ENCODE data around the gene C7orf25.
"Not testable (repeated sequence)": the region's sequence is repeated elsewhere in the genome, so short reads cannot be mapped to it uniquely, and the experiment has no call there.

The C7orf25 gene

DNA sequence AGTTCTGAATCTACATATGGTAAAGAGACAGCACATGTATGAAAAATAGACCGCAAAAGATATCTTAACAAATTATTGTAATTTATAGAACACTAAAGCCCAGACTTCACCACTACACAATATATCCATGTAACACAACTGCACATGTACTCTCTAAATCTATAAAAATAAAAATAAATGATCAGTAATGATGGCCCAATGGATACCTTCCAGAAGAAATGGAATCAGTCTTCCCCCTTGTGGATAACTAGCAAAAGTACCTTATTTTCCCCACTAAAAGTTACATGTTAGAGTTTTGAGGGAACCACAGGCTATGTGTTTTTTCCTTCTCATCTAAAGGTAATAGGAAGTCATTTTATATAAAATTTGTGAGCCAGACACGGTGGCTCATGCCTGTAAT is 25.7 kb downstream of the C7orf25 start:
- H3K36me3 ChIP-seq (ENCODE audit: control insufficient read depth, low read length): no peaks in the 10 kb centered on the region
- no peaks in the 10 kb centered on the region for H3K27me3 ChIP-seq (ENCODE audit: control insufficient read depth, low read length)
- no peak overlapping the region for H3K27ac ChIP-seq (ENCODE audit: low read depth, low read length)
- H3K4me2 ChIP-seq (ENCODE audit: low read length): no peak overlapping the region
- H3K4me3 ChIP-seq (ENCODE audit: low read length): no peak overlapping the region
- H3K9me3 ChIP-seq (ENCODE audit: control insufficient read depth, insufficient read depth, low read length): no peaks in the 10 kb centered on the region
- no peaks in the 10 kb centered on the region for H4K20me1 ChIP-seq (ENCODE audit: control insufficient read depth, insufficient read depth, low read depth, low read length)
- no peaks in the 10 kb centered on the region for H3K9me2 ChIP-seq (replicated peaks; ENCODE audit: control insufficient read depth, low read length)
- peaks cover 15% of the 10 kb centered on the region for H3F3A ChIP-seq (ENCODE audit: control insufficient read depth, insufficient read depth)
- TF ChIP-seq EZH2phosphoT487 (IDR thresholded peaks at IDR 0.05; ENCODE audit: borderline replicate concordance, low read length): no peak
- peak; percentile 66 for TF ChIP-seq CTCF (IDR thresholded peaks at IDR 0.05; ENCODE audit: low read depth, low read length, poor library complexity, severe bottlenecking)
- H3K4me1 ChIP-seq (ENCODE audit: control insufficient read depth, low read length): peaks cover 73% of the 10 kb centered on the region
- H3K79me2 ChIP-seq (ENCODE audit: control insufficient read depth, low read length): no peaks in the 10 kb centered on the region

- H3K27ac ChIP-seq (ENCODE audit: low read depth, low read length); H3K4me2 ChIP-seq (ENCODE audit: low read length); H3K4me3 ChIP-seq (ENCODE audit: low read length); H4K20me1 ChIP-seq (ENCODE audit: control insufficient read depth, insufficient read depth, low read depth, low read length); H3K79me2 ChIP-seq (ENCODE audit: control insufficient read depth, low read length); H3K9me2 ChIP-seq (replicated peaks; ENCODE audit: control insufficient read depth, low read length); H3K9me3 ChIP-seq (ENCODE audit: control insufficient read depth, insufficient read depth, low read length); H3K36me3 ChIP-seq (ENCODE audit: control insufficient read depth, low read length); H3K27me3 ChIP-seq (ENCODE audit: control insufficient read depth, low read length): not testable (repeated sequence)
- H3K4me1 ChIP-seq (ENCODE audit: control insufficient read depth, low read length): peaks cover 71% of the 10 kb centered on the region
- peaks cover 15% of the 10 kb centered on the region for H3F3A ChIP-seq (ENCODE audit: control insufficient read depth, insufficient read depth)
Measured at GRCh38 chr7:42885183-42885582, 26.7 kb downstream of the C7orf25 start.

GRCh38 chr7:42883950-42884349 is 27.9 kb downstream of the C7orf25 start:
- H3K27ac ChIP-seq (ENCODE audit: low read depth, low read length): 0 out of 2 replicates have a peak overlapping the region, but pooled peaks have one; percentile 15

GRCh38 chr7:42880392-42880791 is 31.5 kb downstream of the C7orf25 start:
- Histone ChIP-seq H3K27ac (ENCODE audit: low read depth, low read length) (no peak overlapping the region), H4K20me1 (ENCODE audit: control insufficient read depth, insufficient read depth, low read depth, low read length) (no peaks in the 10 kb centered on the region), H3F3A (ENCODE audit: control insufficient read depth, insufficient read depth) (no peaks in the 10 kb centered on the region), H3K4me3 (ENCODE audit: low read length) (no peak overlapping the region), H3K4me1 (ENCODE audit: control insufficient read depth, low read length) (peaks cover 26% of the 10 kb centered on the region), H3K4me2 (ENCODE audit: low read length) (no peak overlapping the region), H3K27me3 (ENCODE audit: control insufficient read depth, low read length) (no peaks in the 10 kb centered on the region), H3K9me2 (replicated peaks; ENCODE audit: control insufficient read depth, low read length) (no peaks in the 10 kb centered on the region), H3K79me2 (ENCODE audit: control insufficient read depth, low read length) (no peaks in the 10 kb centered on the region), H3K36me3 (ENCODE audit: control insufficient read depth, low read length) (no peaks in the 10 kb centered on the region), H3K9me3 (ENCODE audit: control insufficient read depth, insufficient read depth, low read length) (no peaks in the 10 kb centered on the region)
- no peak for TF ChIP-seq CTCF (IDR thresholded peaks at IDR 0.05; ENCODE audit: low read depth, low read length, poor library complexity, severe bottlenecking)
- TF ChIP-seq EZH2phosphoT487 (IDR thresholded peaks at IDR 0.05; ENCODE audit: borderline replicate concordance, low read length): no peak

More at GRCh38 chr7:42883950-42884349, 27.9 kb downstream of the C7orf25 start:
- Histone ChIP-seq H3K9me3 (ENCODE audit: control insufficient read depth, insufficient read depth, low read length) (no peaks in the 10 kb centered on the region), H3K4me2 (ENCODE audit: low read length) (peak overlapping the region; percentile 67), H3K27me3 (ENCODE audit: control insufficient read depth, low read length) (no peaks in the 10 kb centered on the region), H3K79me2 (ENCODE audit: control insufficient read depth, low read length) (no peaks in the 10 kb centered on the region), H3K36me3 (ENCODE audit: control insufficient read depth, low read length) (no peaks in the 10 kb centered on the region), H3K4me3 (ENCODE audit: low read length) (peak overlapping the region; percentile 47), H3K9me2 (replicated peaks; ENCODE audit: control insufficient read depth, low read length) (no peaks in the 10 kb centered on the region), H3F3A (ENCODE audit: control insufficient read depth, insufficient read depth) (peaks cover 13% of the 10 kb centered on the region), H3K4me1 (ENCODE audit: control insufficient read depth, low read length) (peaks cover 58% of the 10 kb centered on the region), H4K20me1 (ENCODE audit: control insufficient read depth, insufficient read depth, low read depth, low read length) (no peaks in the 10 kb centered on the region)
- no peak for TF ChIP-seq EZH2phosphoT487 (IDR thresholded peaks at IDR 0.05; ENCODE audit: borderline replicate concordance, low read length)
- TF ChIP-seq CTCF (IDR thresholded peaks at IDR 0.05; ENCODE audit: low read depth, low read length, poor library complexity, severe bottlenecking): no peak
